Stimulated activated CD8-positive, alpha-beta memory T cell treated with anti-CD3 and anti-CD28 coated beads, Interleukin-12 subunit alpha, Interleukin-12 subunit beta, amount 100 ng/mL, for 4 hours (primary cell): ENCODE results near the gene ATM.
"Not testable (repeated sequence)": the region's sequence is repeated elsewhere in the genome, so short reads cannot be mapped to it uniquely, and the experiment has no call there.

ENCODE experiments used
- DNase-seq: peaks from one replicate; pipeline ENCODE4 v3.0.0-alpha.2; 2020; ENCODE audit warnings: low read depth

The ATM gene

GRCh38 chr11:108221911-108222573, 825 bp upstream of the ATM start:
- no peak for DNase-seq

DNA sequence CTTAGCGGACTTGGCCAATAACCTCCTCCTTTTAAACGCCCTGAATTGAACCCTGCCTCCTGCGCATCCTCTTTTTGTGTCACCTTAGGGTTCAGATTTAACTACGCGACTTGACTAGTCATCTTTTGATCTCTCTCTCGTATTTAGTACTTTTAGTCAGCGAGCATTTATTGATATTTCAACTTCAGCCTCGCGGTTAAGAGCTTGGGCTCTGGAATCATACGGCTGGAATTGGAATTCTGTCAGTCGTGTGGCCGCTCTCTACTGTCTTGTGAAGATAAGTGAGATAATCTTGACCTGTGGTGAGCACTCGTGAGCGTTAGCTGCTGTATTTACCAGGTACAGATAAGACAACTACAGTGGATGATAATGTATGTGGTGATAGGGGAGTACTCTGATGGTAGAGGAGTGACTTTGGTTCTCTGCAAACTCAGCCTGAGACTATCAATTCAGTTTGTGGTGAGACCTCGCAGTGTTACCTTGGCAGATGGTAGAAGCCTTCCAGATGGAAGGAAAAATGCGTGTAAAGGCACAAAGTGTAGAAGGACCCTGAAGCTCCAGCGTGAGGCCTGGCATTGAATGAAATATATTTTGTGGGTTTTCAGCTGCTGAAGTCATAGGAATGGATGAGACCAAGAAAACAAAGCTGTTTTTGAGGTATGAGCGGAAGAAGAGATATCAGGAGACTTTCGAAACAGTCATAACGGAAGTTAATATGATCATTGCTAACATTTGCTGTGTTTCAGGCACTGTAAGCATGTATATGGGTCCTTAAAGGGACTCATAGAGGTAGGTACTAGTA, 682 bp downstream of the ATM start:
- DNase-seq: no peak

DNA sequence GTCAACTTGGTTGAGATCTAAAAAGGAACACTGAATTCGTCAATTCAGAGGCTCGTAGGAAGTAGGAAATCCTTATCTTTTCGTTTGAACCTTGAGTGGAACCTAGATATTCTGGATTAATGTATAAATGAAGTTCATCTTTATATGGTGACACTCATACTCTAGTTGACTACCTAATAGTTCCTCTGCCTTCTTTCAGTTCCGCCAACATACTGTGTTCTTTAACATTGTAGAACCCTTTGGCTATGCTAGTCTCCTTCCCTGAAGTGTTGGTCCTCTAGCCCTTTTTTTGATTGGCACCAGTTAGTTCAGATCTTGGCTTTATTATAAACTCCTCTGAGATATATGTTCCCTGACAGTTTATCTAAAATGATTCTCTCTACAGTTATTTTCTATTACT, 1.5 kb downstream of the ATM start:
- DNase-seq: no peak

DNA sequence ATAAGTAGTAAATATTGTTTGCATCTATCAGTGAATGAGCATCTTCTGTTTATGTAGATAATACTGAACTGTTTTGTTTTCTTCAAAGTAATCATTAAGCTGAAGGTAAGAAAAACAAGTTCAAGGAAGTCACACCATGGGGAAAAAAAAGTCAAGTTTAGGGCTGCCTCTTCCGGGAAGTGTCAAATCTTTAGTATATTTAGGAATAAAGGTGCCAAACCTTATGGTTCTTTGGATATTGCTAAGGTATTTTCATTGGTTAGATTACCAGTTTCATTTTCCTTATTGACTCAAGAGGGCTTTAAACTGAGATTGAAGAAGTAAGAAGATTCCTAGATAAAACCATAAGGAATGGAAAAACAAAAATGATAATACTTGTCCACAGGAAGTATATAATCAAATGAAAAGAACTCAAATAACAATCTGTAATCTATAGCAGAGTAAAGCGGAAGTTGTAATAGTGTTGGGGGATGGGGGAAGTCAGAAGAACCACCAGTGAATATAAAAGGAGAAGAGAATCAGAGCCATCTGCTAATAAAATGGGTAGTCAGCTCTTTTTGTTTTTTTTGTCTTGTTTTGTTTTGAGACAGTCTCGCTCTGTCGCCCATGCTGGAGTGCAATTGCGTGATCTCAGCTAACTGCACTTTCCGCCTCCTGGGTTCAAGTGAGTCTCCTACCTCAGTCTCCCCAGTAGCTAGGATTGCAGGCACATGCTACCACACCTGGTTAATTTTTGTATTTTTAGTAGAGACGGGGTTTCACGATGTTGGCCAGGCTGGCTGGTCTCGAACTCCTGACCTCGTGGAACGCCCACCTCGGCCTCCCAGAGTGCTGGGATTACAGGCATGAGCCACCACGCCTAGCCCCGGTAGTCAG, 2.3 kb downstream of the ATM start:
- DNase-seq: no peak

- DNase-seq: no peak
Observed at GRCh38 chr11:108226036-108226435, 3.2 kb downstream of the ATM start.

- no peak for DNase-seq
Observed at GRCh38 chr11:108228251-108228650, 5.4 kb downstream of the ATM start.

- DNase-seq: no peak
Observed at GRCh38 chr11:108233277-108233945, 10.5 kb downstream of the ATM start.

DNA sequence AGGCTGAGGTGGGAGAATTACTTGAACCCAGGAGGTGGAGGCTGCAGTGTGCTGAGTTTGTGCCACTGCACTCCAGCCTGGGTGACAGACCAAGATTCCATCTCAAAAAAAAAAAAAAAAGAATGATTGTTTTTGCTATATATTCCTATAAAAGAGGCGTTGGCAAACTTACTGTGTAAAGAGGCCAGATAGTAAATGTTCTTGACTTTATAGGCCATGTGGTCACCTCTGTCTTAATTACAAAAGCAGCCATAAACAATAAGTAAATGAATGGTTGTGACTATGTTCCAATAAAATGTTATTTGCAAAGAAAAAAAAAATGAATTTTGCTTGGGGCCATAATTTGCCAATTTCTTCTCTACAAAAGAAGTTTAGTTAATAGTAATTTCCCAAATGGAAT, 12.3 kb downstream of the ATM start:
- DNase-seq: no peak

GRCh38 chr11:108235633-108236032, 12.8 kb downstream of the ATM start:
- DNase-seq: no peak

DNA sequence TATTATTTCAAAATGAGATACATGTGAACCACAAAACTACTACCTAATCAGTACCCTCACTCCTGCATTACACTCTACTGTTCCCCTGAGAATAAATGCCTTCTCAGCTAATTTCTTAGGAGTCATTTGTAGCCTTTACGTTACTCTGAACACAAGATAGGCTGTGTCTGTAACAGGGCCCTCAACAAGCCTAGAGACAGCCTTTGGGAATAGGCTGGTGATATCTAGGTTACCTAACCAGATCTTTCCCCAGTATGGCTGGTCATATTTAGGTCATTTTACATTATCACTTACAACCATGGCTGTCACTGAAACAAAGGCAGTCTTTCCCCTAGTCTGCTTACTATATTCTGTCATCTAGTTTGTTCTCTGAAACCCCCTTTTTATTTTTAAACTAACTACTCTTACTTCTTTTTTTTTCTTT, 14.2 kb downstream of the ATM start:
- DNase-seq: no peak

- DNase-seq: no peak
Observed at GRCh38 chr11:108239076-108239475, 16.2 kb downstream of the ATM start.

GRCh38 chr11:108241330-108242037, 18.6 kb downstream of the ATM start:
- DNase-seq: no peak

DNA sequence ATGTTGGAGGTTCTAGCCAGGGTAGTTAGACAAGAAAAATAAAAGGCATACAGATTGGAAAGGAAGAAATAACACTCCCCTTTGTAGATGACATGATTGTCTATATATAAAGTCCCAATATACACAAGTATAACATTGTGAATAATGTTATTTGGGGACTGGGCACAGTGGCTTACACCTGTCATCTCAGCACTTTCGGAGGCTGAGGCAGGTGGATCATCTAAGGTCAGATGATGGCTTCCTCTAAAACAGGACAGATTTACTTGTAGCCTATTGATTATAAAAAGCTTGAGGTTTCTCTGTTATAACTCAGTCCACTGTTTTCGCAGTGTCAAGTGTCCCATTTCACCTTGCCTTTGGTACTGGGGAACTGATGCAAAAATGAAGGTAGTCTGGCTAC, 19.6 kb downstream of the ATM start:
- no peak for DNase-seq

DNA sequence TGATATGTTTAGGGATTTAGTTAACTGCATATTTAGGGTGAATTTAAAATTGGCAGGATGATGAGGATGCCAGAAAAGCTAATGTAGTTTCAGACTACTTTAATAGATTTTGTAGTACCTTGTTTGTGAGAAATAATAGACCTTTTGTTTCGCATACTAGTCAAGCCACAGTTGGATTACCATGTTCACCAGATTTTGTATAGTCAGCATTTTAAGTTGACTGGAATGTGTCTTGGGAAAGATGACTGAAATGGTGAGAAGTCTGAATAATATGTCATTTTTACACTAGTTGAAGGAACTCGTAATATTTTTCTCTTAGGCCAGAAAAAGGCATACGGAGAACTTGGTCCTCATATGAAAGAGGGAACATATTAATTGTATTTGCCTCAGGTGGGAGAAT, 23.4 kb downstream of the ATM start:
- DNase-seq: no peak

- DNase-seq: no peak
Observed at GRCh38 chr11:108246885-108247284, 24.0 kb downstream of the ATM start.

- DNase-seq: no peak
Observed at GRCh38 chr11:108253176-108253575, 30.3 kb downstream of the ATM start.

DNA sequence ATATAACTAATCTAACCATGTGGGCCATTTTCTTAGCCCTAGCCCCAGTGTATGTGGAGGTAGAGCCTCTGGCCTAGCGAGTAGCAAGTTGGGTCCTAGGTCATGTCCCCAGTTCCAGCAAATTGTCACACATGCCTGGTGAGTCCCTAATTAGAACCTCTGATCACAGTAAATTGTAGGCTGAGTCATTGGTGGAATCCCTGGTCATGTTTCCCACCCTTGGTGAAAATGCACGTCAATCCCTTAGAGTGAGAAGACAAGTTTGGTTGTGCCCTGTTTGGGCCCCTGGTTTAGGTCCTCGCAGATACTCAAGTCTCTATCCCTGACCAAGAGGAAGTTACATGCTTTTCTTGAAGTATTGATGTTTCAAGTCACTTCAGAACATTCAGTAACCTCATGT, 46.7 kb downstream of the ATM start:
- DNase-seq: no peak

DNA sequence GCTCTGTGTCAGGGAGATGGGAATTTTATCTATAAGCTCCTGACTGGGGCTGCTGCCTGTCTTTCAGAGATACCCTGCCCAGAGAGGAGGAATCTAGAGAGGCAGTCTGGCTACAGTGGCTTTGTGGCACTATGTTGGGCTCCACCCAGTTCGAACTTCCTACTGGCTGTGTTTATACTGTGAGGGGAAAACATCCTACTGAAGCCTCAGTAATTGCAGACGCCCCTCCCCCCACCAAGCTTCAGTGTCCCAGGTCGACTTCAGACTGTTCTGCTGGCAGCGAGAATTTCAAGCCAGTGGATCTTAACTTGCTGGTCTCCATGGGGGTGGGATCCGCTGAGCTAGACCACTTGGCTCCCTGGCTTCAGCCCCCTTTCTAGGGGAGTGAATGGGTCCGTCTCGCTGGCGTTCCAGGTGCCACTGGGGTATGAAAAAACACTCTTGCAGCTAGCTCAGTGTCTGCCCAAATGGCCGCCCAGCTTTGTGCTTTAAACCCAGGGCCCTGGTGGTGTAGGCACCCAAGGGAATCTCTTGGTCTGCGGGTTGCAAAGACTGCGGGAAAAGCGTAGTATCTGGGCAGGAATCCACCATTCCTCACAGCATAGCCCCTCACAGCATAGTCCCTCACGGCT, 54.2 kb downstream of the ATM start:
- not testable (repeated sequence) for DNase-seq

DNA sequence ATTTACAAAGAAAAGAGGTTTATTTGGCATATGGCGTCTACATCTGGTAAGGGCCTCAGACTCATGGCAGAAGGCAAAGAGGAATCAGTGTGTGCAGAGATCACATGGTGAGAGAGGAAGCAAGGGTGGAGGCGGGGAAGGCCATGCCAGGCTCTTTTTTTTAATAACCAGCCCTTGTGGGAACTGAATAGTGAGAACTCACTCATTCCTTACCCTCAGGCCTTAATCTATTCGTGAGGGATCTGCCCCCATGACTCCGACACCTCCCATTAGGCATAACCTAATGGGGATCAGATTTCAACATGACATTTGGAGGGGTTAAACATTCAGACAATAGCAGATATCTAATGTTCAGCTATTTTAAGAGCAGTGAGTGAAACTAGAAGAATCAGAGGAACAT, 55.7 kb downstream of the ATM start:
- DNase-seq: no peak

GRCh38 chr11:108278954-108279353, 56.1 kb downstream of the ATM start:
- no peak for DNase-seq

- DNase-seq: no peak
Observed at GRCh38 chr11:108286370-108286769, 63.5 kb downstream of the ATM start.
